ENCODE results near the gene ICOS.

- TF ChIP-seq CTCF (IDR thresholded peaks at IDR 0.05; ENCODE audit: low read depth, low read length, missing input control) (no peak), REST (IDR thresholded peaks at IDR 0.05) (no peak), GABPA (IDR thresholded peaks at IDR 0.05 in 1 of 2, conservative IDR thresholded peaks at IDR 0.05 in 1 of 2) (no peak), TAF1 (conservative IDR thresholded peaks at IDR 0.05) (no peak), JUND (IDR thresholded peaks at IDR 0.05) (no peak), SP1 (IDR thresholded peaks at IDR 0.05) (no peak), EGR1 (IDR thresholded peaks at IDR 0.05; ENCODE audit: low read depth in 2 of 2) (no peak), ATF3 (IDR thresholded peaks at IDR 0.05) (no peak)
These were observed 22.6 kb upstream of the ICOS start for GRCh38 chr2:203913947-203914346.

Data from liver (tissue), 3 donors.